Esophagus mucosa (tissue), 1 donor: Measurements from ENCODE around the gene VCX3B. TPM values are rescaled to one million over a fixed set of nuclear protein-coding genes. Genes with fewer than 3 reads are reported as not detected.
"Not testable (repeated sequence)": the region's sequence is repeated elsewhere in the genome, so short reads cannot be mapped to it uniquely, and the experiment has no call there.

ENCODE experiments used
- ATAC-seq: fragments of 200-7000 bp; cut with Tn5 transposase; one replicate; pipeline ENCODE4 v1.9.1; 2020
- total RNA-seq: library from RNA; stranded (reverse); gene quantifications from one replicate; pipeline ENCODE4 v1.2.4, GENCODE V29; 2023
- donor health status: DM: yes; HTN: yes; CAD: no.

VCX3B gene
- total RNA-seq = not detected

- ATAC-seq = not testable (repeated sequence)
These were observed at the start of gene VCX3B for GRCh38 chrX:8464530-8464929. Gene VCX3B, plus strand, starts transcription at chrX:8464830. Its CDS starts 621 bp downstream, at chrX:8465451.

- no peak for ATAC-seq
These were observed 46.3 kb upstream of the VCX3B start for GRCh38 chrX:8418301-8418700.

GRCh38 chrX:8424912-8425311, 39.7 kb upstream of the VCX3B start:
- ATAC-seq = peak; percentile 68

- ATAC-seq = no peak
These were observed 34.9 kb upstream of the VCX3B start for GRCh38 chrX:8429692-8430249.

GRCh38 chrX:8430444-8430843, 34.2 kb upstream of the VCX3B start:
- ATAC-seq = no peak

- no peak for ATAC-seq
These were observed 32.2 kb upstream of the VCX3B start for GRCh38 chrX:8432396-8432795.

- ATAC-seq = peak; percentile 75
These were observed 31.2 kb upstream of the VCX3B start for GRCh38 chrX:8433109-8434062.

- no peak for ATAC-seq
These were observed 17.3 kb upstream of the VCX3B start for GRCh38 chrX:8447368-8447767.

GRCh38 chrX:8452343-8452742, 12.3 kb upstream of the VCX3B start:
- not testable (repeated sequence) for ATAC-seq

- no peak for ATAC-seq
These were observed 11.0 kb upstream of the VCX3B start for GRCh38 chrX:8453611-8454010.

- ATAC-seq = no peak
These were observed 9.1 kb upstream of the VCX3B start for GRCh38 chrX:8455557-8455956.

GRCh38 chrX:8462488-8462887, 2.1 kb upstream of the VCX3B start:
- no peak for ATAC-seq

- no peak for ATAC-seq
These were observed 19.8 kb downstream of the VCX3B start for GRCh38 chrX:8484360-8484949.

GRCh38 chrX:8495036-8495435, 30.4 kb downstream of the VCX3B start:
- ATAC-seq = not testable (repeated sequence)

GRCh38 chrX:8500203-8500602, 35.6 kb downstream of the VCX3B start:
- ATAC-seq = no peak

- ATAC-seq = not testable (repeated sequence)
These were observed 37.5 kb downstream of the VCX3B start for GRCh38 chrX:8502101-8502500.

- no peak for ATAC-seq
These were observed 39.8 kb downstream of the VCX3B start for GRCh38 chrX:8504451-8504850.
